Measurements from ENCODE around the gene IQSEC1.

IQSEC1 gene

DNA sequence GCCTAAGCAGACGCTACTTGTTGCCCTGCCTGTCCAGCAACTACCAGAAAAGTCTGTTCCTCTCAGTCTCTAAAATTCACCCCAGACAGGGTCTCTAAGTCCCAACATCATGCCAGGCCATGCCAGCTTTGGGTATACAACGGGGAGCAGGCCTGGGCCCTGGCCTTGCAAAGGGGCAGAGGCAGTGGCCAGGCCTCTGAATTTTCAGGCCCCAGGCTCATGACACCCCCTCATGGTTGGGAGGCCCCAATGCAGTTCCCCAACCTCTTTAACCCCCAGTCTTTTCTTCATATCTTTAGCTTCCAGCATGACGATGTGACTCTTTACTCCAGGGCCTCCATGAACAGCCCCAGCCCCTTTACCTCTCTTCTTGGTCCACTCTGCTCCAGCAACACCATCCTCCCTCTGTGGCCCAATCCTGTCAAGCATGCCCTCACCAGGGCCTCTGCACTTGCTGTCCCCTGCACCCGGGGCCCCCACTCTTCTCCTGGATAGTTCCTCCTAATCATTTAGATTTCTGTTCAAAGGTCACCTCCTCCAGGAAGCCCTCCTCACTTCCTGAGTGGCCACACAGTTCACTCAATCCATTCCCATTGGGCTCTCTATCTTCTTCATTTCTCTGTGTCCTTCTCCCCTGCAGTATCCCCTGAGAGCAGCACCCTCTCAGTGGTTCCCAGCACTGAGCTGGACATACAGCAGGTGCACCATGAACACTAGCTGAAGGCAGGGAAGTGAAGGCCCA, 4.8 kb downstream of the IQSEC1 start:
- DNase-seq (ENCODE audit: low read depth in 3 of 3), result no peak

DNA sequence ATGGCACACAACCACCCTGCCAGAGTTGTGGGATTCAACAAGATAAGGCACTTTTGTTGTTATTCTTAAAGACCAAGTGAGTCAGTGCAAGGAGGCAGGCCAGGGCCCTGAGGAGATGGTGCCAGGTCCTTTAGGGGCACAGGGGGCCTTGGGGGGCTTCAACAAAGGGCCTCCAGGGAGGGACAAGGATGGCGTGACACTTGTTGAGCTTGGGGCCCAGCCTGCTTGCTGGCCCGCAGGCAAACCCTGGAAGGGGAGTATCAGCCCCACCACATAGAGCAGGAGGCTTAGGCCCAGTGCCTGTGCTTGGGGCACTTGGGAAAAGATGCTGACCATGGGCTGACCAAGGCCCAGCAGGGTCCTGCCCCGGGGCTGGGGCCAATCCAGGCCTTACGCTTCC, 5.5 kb downstream of the IQSEC1 start:
- DNase-seq (ENCODE audit: low read depth in 3 of 3), result no peak

DNA sequence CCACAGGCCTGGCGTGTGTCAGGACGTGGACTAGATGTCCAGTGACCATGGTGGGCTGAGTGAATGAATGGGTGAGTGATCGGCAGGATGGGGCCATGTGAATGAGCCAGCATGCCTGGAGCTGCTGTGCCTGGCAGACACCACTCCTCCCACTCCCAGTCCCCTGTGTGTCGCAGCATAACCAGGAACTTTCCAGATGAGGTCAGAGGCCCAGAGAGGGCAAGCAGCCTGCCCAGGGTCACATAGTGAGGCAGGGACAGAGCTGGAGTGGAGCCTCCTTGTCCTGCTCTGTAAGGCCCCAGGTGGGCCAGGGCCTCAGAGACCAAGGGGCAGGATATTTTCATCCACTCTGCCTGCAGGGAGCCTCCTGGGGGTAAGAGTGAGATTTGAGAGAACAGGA, 6.4 kb downstream of the IQSEC1 start:
- no peak for DNase-seq (ENCODE audit: low read depth in 3 of 3)

DNA sequence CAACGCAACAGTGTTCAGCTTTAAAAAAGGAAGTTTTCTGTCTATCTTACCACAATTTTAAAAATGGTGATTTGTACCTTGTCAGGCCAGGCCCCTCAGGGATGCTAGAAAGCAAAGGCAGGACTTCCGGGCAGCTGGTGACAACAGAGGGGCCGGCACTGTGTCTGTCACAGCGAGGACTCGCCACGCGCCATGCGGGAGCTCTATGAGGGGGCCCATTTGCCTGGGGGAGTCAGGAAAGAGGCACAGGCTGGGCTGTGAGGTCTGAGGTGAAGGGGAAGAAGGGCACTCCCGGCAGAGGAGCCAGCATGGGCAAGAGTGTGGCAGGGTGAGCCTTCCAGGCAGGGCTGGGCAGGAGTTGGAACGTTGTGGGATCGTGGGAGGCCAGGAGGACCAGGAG, 7.0 kb downstream of the IQSEC1 start:
- no peak for DNase-seq (ENCODE audit: low read depth in 3 of 3)

DNA sequence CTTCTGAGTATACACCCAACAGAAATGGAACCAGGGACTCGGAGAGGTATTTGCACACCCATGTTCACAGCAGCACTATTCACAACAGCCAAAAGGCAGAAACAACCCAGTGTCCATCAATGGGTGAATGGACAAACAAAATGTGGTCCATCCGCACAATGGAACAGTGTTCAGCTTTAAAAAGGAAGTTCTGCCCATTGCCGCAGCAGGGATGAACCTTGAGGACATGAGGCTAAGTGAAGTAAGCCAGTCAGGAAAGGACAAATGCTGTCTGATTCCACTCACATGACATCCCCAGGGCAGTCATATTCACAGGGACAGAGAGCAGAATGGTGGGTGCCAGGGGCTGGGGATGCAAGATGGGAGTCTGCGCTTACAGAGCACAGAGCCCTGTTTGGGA, 7.5 kb downstream of the IQSEC1 start:
- no peak for DNase-seq (ENCODE audit: low read depth in 3 of 3)

DNA sequence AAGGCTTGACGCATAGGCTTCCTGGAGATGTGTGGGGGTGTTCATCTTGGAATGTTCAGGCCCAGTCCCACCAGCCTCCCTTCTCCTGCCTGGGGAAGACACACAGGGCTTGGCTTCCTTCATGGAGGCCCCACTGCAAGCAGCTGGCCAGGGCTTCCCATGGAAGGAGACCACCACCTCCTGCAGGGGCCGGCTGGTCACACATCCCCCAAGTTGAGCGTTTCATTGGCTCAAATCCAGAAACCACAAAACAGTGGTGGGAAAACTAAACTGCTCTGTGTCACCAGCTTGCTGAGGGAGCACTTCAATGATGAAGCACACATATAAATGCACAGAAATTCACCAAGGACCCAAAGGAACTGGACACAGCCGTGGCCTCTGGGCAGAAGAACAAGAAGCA, 8.3 kb downstream of the IQSEC1 start:
- no peak for DNase-seq (ENCODE audit: low read depth in 3 of 3)

DNA sequence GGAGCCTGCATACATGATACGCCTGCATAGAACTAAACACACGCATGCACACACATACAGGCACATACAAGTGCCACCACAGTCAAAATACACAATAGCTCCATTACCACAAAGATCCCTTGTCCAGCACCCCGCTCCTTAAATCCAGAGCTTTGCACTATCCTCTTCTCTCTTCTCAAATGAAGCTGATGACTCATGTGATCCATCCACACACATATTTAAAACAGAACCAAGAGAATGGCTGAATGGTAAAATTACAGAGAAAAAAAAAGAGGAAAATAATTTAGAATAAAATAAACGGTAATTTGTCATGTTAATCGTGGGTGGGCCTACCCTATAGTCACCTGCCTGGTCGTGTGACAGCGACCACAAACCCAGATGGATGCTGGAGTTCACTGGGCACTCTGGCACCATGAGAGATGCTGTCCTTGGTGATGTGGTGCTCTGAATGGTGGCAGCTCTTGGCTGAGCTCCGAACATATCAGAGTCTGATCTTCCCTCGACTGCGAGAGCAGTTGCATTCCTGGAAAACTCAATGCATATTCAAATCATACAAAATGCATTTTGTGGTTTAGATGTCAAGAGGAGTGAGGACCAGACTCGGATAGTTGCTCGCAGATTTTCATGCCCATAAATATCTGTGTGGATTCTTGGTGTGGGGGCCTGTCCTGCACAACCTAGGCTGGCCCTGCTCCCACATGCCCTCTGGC, 8.9 kb downstream of the IQSEC1 start:
- DNase-seq (ENCODE audit: low read depth in 3 of 3), result no peak

DNA sequence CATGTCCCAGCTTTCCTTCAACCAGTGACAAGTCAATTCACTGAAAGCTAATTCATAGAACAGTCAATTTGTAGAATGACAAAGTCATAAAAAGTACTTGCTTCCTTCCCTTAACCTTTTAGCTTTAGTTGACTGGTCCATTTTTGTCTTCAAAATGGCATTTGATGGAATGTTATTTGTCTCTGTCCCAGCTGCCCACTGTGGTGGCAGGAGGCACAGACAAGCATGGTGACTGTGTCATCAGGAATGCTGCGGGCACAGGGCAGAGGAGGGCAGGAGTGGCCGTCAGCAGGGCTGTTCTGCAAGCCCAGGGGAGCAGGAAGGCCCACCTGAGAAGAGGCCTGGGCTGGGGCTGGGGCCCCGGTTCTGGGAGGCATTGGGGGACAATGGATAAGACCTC, 10.0 kb downstream of the IQSEC1 start:
- no peak for DNase-seq (ENCODE audit: low read depth in 3 of 3)

DNA sequence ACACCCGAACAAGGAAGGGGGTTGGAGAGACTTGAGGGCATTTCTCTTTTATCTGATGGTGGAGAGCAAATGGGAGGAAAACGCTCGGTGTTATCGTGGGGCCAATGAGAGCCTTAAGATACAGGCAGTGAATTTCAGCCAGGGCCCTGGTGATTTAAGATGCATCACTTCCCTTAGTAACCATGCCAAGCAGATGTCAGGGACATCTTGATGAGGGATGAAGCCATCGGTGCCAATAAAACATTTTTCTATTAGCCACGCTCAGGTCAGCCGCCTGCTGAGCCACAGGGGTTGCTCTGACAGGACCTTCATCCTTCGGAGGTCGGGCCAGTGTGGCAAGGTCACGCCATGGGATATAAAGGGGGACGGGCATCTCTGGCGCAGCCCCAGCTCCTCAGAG, 10.6 kb downstream of the IQSEC1 start:
- DNase-seq (ENCODE audit: low read depth in 3 of 3), result no peak

DNA sequence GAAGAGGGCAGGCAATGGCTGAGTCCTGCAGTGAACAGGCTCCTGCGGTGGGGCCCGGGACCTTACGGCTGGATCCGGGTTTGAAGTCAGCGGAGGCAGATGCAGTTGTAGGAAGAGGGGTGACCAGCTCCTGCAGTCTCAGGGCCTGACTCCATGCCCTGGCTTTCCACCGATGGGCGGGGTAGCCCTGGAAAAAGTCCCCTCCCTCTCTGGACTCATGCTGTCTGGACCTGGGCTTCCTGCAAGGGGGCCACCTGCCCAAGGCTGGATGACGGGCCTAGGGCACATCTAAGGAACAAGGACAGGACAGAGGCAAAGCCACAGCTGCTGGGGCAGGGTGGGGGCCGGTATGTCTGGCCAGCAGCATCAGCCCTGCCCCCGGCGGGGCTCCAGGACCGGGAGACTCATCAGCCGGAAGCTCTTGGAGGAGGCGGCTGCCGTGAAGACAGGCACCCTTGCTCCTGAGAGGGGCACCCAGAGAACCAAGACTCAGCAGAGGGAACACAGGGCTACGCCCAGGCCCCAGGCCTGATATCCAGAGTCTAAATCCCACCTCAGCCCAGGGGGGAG, 12.8 kb downstream of the IQSEC1 start:
- DNase-seq (ENCODE audit: low read depth in 3 of 3), result no peak

DNA sequence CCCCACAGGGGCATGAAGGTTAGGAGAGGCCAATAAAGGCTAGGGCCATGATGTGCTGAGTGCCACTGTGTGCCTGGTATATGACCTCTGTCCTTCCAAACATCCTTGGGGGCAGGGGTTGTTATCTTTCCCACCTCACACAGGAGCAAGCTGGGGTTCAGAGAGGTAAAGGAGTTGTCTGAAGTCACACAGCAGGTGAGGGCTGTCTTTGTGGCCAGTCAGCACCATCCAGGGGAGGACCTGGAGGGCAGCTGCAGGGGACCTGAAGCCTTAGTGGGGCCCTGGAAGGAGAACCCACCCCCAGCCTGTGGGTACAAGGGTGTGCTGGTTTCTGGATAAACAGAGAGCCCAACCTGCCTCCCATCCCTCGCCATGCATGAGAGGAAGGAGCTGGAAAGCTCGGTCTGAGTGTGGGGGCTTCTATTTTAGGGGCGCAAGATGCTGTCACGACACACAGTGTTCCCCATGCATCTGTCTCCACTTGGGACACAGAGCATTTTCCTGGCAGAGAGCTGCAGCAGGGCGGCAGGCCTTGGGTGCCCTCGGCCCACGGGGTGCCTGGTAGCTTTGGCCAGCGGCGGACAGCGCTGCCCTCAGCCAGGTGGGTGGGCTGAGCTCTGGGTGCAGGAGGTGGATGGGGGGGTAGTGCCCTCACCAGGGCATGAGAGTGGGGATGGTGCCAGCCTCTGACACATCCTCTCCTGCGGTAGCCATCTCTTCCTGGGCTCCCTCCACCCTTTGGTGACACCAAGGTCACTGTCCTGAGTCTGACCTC, 14.7 kb downstream of the IQSEC1 start:
- DNase-seq (ENCODE audit: low read depth in 3 of 3), result no peak

DNA sequence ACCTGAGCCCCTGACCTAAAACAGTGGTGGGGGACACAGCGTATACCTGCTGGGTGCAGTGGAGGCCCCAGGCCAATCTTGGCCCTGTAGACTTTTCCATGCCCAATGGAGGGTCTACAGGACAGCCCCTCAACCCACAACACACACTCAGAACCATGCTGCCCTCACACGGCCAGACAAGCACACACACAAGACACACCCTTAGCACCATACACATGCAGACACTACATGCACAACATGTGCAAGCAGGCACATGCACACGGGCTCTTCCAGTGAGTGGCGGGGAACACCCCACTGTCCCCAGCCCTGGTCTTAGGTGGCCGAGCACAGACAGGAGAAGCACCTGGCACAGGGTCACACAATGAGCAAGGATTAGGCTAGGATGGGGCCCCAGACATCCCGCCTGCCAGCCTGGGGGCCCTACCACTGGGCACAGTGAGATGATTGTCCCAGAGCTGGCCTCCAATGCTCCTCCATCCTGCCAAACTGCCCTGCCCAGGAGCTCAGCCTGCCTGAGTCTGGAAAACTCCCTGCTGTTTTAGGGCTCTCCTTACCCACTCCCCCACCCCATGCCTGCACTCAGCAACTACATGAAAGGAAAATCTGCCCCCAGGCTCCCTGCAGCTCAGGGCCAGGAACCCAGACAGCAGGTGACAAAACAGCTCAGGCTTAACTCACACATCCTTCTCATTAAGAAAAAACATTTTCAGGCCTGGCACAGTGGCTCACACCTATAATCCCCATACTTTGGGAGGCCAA, 15.8 kb downstream of the IQSEC1 start:
- DNase-seq (ENCODE audit: low read depth in 3 of 3), result no peak

DNA sequence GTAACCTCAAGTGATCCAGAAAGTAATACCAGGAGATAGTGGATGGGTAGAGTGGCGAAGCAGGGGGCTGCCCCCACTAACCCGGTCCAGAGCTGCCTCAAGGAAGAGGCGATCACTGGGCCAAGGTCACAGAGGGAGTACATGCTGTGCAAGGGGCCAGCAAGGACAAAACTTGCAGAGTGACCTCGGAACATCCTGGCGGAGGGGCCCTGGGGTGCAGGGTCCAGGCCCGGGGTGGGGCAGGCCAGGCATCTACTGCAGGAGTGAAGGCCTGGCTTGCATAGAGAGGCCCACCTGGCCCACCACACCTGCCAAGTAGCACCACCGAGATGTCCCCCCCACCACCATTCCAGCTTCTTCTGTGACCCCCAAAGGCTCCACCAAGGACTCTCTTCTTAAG, 17.6 kb downstream of the IQSEC1 start:
- DNase-seq (ENCODE audit: low read depth in 3 of 3), result no peak

DNA sequence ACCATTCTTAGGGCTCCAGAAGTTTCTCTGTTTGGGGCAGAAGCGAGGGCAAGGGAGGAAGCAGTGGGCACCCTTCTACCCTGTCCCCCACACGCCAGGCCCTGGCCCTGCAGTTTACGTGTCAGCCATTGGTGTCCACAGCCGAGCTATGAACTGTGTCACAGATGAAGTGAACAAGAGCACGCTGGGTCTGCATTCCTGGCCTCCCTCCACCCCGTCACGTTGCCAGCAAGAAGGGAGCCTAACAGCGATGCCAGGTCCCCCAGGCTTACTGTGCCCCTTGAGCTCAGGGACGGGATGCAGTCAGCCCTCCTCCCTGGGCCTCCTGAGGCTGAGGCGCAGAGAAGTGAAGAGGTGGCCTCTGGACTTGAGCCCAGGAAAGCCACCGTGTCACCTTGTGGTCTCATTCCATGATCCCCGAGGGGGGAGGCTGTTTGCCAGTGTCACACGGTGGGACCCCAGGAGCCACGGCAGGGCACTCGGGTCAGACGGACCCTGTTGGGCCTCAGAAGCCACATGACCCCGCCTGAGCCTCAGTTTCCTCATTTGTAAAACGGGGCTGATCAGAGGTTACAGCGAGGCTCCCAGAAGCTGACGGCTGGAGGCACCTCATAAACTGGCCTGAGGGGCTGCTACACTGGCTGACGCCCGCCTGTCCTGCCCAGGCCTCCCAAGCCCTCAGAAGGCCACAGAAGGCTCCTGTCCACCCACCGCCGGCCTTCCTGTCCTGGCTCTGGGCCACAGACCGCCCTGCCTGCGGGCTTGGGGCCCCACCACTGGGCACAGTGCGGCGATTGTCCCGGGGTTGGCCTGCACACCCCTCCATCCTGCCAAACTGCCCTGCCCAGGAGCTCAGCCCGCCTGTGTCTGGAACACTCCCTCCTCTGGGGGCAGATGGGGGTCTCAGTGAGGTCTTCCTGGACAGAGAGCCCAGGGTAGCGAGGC, 18.6 kb downstream of the IQSEC1 start:
- DNase-seq (ENCODE audit: low read depth in 3 of 3), result no peak

DNA sequence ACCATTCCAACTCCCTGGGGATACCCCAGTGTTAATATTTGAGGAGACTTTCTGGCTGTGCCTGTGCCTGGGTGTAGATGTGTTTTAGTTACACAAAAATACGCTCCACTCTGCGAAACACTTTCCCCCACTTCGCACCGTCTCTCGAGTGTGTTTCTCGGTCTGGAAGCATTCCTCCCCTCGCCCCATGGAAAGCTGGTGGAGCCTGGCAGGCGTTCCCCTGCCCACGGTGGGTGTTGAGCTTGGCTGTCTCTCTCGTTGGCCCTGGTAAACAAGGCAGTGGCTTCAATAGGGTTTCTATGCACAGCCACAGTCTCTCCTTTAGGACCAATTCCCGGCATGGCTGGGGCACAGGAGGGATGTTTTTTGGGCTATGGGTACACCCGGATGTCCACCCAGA, 19.3 kb downstream of the IQSEC1 start:
- no peak for DNase-seq (ENCODE audit: low read depth in 3 of 3)

DNA sequence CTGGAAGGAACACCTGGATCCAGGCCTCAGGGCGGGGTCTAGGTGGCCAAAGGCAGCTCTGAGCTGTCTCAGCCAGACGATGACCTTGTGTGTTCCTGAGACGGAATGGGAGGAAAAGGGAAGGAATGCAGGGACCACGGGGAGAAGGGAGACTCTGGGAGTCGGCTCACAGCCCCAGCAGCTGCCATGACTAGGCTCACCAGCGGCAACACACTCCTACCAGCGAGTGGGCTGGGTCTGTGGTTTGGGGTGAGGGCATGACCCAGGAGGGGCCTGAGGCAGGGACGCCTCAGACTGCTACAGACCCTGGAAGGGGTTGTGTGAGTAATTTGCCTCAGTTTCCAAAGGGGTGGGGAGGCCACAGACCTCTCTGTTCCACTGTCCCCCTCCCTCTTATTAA, 19.8 kb downstream of the IQSEC1 start:
- DNase-seq (ENCODE audit: low read depth in 3 of 3), result no peak

DNA sequence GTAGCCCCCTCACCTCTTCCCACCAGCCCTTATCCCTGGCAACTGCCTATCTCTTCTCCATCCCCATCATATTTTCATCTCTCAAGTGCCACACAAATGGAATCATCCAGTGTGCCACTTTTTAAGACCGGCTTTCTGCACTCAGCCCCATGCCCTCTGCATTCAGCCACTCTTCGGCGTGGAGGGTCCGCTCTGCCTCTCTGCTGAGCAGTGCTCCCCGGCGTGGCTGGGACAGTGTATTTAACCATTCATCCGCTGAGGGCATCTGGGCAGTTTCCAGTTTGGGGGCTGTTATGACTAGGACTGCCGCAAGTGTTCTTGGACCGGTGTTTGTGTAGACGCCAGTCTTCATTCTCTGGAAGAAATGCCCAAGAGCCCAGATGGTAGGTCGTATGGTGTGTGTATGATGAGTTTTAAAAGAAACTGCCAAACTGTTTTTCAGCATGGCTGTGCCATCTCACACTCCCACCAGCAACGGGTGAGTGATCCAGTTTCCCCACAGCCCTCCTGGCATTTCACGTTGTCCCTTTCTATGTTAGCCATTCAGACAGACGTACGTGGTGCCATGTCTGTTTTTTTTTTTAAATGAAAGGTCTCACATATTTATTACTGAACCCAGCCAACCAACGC, 20.9 kb downstream of the IQSEC1 start:
- no peak for DNase-seq (ENCODE audit: low read depth in 3 of 3)

DNA sequence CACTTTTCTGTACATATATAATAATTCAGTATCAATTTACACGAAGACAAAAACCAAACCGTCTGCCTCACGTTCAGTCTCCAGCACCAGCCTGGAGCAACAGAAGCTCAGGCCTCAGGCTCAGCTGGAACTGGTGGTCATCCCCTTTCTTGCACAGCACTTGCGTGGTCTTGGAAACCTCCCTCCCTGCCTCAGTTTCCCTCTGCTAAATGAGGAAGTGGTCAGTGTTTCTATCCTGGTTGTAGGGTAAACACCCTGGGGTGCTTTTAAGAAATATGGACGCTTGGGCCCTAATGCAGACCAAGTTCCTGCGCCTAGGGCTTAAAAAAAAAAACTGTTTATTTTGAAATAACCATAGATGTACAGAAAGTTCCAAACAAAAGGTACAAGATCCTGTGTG, 21.6 kb downstream of the IQSEC1 start:
- DNase-seq (ENCODE audit: low read depth in 3 of 3), result no peak

DNA sequence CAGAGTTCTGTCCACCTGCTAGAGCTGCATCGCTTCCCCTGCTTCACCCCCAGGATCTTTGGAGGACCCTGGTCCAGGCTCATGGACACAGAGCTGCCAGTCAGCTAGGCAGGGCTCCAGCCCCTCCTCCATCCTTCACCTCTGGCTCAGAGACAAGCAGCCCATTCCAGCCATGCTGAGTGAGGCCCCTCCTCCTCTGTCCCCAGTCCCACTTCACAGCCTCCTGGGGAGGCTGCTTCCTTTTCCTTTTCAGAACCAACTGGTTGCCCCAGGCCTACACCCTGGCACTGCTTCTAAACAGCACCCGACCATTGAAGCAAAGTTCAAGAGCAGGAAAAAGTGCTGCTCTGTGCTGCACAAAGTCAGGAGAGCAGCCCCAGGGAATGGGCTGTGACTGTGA, 22.2 kb downstream of the IQSEC1 start:
- no peak for DNase-seq (ENCODE audit: low read depth in 3 of 3)

DNA sequence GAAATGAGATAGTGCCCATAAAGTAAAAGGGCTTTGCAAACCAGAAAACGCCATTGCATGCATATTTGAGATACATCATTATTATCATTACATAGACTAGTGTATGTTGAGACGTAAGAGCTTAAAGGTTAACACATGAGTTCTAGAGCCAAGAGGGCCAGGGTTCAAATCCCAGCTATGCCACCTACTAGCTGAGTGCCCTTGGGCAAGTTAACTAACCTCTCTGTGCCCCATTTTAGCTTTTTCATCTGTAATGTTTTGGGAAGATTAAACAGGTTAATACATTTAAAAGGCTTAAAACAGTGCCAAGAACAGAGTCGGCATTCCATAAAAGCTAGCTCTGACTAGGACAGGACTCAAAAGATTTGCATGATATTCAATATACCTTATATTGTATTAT, 22.8 kb downstream of the IQSEC1 start:
- no peak for DNase-seq (ENCODE audit: low read depth in 3 of 3)
